Caki2 (cell line): ENCODE data around the gene ADAT3. TPM values are rescaled to one million over a fixed set of nuclear protein-coding genes. Genes with fewer than 3 reads are reported as not detected.

ENCODE experiments used
- DNase-seq: peaks from one replicate; pipeline ENCODE4 v3.0.0-alpha.2; 2015; ENCODE audit warnings: low read depth
- in situ Hi-C: cut with HindIII; loops from 2 replicates; pipeline ENCODE4 v1.10.0; 2016; ENCODE audit warnings: low sequenced_read_pairs, low pct_unique_long_range_greater_than_20kb, mixed read lengths
- total RNA-seq: library from RNA; depleted of rRNA; stranded (reverse); fragments of >200 nt; shearing (Covaris generic); gene quantifications from 2 replicates; pipeline ENCODE4 v1.2.3, GENCODE V29; 2014; ENCODE audit warnings: low replicate concordance

ADAT3 gene
- total RNA-seq, 1 experiment from 2014 or later, result 4.7 TPM

DNA sequence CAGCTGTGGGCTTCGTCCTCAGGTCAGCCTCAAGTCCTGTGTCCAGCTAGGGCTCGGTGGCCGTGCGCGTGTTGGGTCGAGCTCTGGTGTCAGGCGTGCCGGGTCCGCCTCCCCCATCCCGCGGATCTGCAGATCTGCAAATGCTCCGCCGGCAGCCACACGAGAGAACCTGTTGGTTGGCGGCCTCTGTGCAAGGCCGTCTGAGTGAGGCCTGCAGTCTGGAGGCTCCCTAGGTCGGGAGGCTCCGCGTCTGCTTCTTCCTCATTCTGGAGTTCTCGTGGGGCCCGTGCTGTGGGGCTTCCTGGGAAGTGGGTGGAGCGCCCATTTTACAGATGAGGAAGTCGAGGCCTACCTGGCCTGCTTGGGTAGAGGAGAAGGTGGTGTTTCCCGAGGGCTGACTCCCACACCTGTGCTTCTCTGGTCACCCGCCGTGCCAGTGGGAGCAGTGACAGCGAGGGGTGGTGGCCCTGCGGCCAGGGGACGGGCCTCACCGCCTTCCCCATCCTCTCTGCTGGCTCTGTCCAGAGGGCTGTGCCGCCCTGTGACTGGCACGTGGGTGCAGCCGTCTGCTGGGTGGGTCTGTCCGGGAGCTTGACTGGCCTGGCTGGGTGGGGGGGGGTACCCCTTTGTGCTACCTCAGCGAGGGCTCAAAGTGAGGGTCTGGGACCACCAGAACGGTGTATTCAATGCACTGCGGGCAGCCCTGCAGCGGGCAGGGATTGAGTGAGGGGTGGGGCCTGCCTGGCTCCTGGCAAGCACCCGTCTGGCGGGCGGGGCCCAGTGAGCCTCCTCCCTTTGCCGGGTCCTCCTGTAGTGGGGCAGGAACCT, 39.1 kb downstream of the ADAT3 start:
- in situ Hi-C loops, result no loop called here
- no peak for DNase-seq

DNA sequence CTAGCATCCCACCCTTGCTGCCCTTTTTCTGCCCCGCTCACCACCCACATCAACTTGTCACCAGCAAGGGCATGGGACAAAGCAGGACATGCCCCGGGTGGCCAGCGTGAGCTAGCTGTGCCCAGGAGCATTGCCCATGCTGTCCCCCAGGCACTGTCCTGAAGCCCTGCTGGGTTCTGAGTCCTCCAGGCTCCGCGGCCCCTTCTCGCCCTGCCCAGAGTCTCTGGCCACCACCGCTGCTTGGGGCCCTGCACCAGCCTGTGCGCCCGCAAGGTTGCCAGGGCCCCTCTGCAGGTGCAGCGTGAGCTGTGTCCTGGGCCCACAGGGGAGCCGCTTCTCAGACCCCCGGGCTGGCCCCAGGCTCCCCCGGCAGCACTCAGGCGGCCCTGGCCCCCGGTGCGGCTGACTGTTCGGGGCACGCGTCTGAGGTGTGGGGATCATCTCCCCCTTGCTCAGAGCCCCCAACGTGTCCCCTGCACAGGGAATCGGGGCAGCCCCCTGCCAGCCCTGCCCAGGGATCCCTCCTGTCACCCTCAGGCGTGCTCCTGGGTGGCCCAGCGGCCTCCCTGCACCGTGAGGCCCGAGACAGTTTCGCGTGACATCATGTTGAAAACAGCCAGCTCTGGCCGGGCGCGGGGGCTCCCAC, 39.8 kb downstream of the ADAT3 start:
- in situ Hi-C loops, result no loop called here
- no peak for DNase-seq

DNA sequence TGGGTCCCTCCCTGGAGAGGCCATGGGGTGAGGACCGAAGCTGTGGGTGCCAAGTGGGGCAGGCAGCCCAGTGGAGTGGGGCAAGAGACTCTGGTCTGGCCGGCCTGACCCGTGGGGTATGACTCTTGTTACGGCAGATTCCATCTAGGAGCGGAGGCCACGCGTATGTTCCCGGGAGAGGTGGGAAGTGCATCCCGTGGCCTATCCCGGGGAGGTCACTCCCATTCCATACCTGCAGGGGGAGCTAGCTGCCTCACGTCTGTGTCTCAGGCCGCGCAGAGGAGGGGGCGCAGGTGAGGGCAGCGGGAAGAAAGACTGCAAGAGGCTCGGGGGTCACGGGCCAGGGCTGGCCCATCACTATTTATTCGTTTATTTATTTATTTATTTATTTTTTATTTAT, 40.7 kb downstream of the ADAT3 start:
- in situ Hi-C loops, result no loop called here

DNA sequence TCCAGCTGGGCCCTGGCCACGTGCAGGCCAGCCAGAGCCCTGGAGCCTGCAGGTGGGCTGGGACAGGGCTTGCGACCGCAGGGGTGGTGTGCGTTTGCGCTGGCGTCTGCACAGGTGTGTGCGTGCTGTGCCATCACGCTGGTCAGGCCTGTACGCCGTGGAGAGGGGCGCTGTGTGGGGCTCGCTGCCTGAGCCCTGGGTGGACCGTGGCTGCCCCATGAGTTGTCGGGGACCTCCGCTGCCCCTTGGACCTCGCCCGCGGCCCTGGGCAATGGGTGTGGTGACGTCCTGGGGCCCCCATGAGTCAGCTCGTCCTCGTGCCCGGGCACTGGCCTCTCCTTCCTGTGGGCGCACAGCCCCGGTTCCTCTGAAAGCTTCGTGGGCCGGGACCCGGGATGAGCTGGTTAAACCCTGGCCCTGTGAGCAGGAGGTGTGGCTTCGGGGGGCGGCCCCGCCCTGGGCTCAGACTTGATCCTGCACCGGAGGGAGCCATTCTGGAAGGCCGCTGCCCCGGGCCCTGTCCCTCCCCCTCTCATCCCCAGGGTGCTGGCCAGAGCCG, 42.5 kb downstream of the ADAT3 start:
- no peak for DNase-seq
- in situ Hi-C loops, result no loop called here

More for the DNA sequence above, 40.7 kb downstream of the ADAT3 start:
- no peak for DNase-seq

DNA sequence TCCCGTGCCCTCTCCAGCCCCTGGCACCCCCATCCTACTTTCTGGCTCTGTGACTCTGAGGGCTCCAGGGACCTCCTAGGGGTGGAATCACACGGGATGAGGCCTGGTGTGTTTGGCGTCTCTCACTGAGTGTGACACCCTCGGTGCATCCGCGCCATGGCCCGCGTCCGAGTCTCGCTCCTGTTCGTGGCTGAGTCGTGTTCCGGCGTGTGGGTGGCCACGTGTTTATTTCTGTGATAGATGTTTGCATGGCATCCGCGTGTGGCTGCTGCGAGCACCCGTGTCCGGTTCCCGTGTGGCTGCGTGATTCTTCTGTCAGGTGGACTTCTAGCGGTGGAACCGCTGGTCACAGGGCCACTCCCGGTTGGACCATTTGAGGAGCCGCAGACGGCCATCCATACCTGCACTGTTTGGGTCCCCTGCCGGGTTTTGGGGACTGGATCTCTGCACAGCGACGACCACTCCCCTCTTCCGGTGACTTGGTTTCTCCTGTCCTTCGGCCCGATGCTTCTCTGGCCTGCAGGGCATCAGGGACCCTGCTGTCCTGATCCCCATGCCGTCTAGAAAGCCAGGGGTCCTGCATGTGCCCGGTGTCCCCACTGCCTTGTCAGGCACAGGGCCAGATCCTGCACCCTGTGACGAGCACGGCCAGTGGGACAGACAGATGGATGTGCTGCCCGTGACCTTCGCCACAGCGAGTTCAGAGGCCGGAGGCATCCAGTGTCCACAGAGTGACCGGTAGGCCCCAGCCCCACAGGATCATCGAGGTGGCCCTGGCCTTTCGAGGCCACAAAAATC, 44.3 kb downstream of the ADAT3 start:
- no peak for DNase-seq

DNA sequence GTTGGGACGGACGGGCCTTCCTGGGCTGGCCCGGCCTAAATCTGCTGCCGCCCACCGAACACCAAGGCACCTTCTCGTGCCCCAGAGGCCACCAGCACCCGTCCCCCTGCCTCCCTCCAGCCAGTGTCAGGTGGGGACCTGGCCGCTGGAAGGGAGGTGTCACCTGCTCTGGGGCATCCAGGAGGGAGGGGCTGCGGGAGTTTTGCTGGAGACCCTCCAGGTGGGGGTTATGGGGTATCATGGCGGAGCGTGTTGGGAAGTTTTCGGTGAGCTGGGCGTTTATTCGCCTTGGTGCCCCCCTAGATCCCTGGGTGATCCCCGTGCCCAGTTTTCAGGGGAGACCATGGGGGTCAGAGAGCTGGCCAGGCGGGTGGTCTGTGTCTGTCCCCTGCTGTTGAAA, 45.4 kb downstream of the ADAT3 start:
- DNase-seq, result no peak
- in situ Hi-C loops, result no loop called here

More for the DNA sequence above, 44.3 kb downstream of the ADAT3 start:
- in situ Hi-C loops, result no loop called here

DNA sequence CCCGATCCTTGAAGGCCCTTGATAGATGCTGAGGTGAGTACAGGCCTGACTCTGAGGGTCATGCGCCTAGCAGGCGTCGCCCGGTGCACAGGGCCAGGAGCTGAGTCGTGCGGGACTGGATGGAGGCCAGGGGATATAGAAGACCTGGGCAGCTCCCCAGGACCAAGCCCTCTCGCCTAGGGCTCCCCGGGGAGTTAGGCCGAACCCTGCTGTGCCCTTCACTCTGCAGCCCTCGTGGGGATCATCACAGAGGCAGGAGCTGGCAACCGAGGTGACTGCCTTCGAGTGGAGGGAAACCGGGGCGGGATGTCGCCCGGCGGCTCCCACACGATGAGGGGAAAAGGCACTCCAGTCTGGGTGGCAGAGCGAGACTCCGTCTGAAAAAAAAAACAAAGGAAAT, 47.4 kb downstream of the ADAT3 start:
- DNase-seq, result no peak
- in situ Hi-C loops, result no loop called here

DNA sequence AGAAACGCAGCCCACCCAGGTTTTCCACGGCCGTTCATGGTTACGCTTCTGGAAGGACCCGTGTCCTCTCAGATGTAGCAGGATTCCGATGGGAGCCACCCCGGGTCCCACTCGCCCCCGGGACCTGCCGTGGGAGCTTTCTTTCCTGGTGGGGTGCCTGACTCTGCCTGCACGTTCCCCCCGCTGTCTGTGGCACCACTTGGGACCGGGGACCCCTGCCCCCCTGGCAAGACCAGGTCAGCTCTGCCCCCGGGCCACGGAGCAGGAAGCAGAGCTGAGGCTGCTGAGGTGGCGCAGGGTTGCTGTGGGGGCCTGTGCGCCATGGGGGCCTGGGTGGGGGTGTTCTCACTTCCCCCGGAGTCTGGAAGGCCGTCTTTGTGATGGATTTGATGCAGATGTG, 47.8 kb downstream of the ADAT3 start:
- in situ Hi-C loops, result no loop called here
- DNase-seq, result no peak

DNA sequence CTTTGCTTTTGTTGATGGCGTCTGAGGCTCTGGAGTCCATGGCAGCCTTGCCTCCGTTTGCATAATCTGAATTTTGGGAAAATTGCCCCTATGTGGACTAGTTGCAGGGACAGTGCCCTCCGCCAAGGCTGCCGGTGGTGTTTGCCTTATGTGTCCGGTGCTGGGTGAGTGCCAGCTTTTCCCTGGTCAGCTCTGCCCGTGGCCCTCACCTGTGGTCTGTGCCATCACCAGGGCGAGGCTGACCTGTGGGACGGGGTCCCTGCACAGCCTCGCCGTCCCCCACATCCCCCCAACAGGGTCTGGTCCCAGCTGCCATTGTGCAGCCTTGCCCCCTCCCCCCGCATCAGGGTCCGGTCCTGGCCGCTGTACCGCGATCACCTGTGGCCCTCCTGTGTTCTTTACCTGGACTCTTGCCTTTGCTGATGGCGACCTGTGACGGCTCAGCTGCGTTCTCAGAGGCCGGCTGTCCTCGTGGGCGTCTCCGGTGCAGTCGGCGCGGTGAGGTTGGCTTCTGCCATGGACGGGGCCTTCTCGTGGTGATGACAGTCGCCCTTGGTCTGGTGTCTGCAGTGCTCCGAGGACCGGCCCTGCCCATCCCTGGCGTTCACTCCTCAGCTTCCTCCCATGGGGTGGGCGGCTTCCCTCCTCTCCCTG, 48.4 kb downstream of the ADAT3 start:
- in situ Hi-C loops, result no loop called here
- no peak for DNase-seq

DNA sequence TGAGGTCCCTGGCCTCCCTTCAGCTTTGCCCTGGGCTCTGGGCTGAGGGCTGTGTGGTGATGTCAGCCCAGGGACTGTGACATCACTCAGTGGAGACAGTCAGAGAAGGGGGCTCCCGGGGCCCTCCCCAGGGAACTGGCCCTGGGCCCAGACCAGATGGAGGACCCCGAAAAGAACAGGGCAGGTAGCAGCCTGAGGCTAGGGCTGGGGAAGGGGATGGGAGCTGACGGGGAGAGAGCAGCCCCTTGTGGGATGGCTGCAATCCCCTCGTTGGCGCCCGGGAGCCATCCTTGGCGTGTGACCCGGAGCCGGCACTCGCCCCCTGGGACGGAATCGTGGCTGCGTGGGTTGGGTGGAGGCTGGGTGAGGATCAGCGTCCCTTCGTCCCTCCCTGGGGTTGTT, 49.3 kb downstream of the ADAT3 start:
- in situ Hi-C loops, result no loop called here
- DNase-seq, result no peak

DNA sequence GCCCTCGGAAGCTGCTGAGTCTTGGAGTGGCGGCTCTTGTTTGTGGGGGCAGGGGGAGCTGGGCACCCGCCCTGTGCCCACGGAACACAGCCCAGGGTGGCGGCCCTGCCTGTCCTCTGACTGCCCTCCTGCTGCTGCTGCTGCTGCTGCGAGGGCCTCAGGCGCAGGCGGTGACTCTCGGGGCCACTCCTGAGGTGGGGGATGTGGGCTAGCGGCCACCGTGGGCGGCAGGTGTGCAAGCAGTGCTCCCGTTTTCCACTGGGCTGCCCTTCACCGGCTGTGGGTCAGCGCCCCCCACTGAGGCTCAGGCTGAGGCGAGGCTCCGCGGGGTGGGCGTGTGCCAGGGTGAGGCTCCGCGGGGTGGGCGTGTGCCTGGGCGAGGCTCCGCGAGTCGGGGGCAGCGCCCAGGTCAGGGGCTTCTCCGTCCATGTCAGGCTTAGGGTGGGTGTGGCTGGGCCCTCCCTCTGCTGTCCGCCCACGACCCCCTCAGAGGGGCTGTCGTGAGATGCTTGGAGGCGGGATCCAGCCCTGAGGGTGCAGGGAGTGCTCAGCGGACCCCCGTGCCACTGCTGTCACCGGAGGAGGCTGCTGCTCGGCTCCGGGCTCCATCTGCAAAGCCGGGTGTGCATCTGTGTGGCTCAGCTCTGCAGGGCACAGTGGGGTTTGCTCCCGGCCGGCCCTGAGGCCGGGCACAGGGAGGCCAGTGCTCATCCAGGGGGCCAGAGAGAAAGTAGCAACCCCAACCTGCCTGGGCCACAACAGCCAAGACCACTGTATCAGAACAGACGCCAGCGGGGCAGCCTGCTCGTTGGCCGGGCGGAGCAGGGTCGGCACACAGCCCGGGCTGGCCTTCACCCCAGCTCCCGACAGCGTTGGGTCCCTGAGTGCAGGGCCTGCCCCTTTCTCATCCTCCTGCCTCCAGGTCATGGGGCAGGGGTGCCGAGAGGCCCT, 50.2 kb downstream of the ADAT3 start:
- in situ Hi-C loops, result no loop called here

DNA sequence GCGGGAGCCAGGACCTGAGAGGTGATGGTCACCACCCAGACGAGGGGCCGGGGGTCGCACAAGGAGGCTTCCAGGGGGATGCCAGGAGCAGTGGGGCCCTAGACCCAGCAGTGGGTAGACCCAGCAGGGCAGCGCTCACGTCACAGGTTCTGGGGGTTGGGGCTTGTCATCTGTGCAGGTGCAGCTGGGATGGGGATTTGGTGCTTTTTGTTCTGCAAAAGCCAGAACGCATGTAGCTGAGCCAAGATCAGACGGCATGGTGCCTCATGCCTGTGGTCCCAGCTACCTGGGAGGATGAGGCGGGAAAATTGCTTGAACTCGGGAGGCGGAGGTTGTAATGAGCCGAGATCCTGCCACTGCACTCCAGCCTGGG, 50.9 kb downstream of the ADAT3 start:
- DNase-seq, result no peak
- in situ Hi-C loops, result no loop called here

More for the DNA sequence above, 50.2 kb downstream of the ADAT3 start:
- DNase-seq, result no peak

DNA sequence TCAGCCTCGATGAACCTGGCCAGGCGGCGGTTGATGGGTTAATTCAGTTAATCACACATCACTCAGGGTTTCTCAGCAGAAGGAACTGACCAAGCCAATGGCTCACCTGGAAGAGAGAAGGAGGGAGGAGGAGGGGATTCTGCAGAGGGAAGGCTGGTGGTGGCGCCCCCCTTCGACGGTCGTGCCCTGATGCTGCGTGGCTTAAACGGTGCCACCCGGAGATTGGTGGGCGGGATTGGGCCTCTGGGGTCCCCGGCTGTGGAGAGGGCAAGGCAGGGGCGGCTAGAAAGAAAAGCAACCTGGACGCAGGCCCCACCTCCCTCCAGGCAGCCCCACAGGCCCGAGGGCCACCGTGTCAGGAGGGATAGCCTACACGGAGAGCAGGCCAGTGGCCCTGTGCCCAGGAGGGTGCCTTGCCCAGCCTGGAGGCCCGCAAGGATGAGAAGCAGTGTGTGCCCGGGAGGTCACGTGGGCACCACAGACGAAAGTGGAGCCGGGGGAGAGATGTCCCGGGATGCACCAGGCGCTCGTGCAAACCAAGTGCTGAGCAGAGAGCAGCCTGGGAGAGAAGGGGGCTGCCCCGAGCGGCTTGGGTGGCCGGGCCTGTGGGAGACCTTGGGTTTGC, 51.8 kb downstream of the ADAT3 start:
- in situ Hi-C loops, result no loop called here
- DNase-seq, result no peak

DNA sequence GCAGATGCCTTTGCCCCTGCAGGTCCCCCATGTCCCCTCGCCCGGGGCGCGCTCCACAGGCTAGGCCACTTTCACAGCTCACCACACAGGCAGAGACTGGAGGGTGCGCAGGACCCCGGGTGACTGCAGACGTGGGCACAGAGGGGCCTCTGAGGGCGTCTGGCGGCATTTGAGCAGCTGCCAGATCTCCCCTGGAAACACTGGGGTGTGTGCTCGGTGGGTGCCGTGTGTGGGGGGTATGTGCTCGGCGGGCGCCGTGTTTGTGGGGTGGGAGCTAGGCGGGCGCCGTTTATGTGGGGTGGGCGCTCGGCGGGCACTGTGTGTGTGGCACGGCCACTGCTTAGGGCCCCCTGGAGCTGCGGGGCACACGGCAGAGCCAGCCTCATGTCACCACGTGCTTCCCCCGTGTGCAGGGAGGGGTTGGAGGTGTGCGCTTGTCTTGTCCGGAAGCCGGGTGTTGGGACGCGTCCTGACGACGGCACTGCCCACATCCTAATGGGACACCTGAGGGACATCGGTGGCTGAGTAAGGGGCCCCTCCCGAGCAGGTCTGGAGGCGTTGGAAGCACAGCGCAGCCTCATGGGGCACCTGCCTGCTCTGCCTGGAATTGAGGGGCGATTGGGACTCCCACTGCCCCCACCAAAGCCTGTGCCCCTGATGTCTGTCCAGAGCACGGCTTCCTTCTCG, 52.5 kb downstream of the ADAT3 start:
- no peak for DNase-seq

DNA sequence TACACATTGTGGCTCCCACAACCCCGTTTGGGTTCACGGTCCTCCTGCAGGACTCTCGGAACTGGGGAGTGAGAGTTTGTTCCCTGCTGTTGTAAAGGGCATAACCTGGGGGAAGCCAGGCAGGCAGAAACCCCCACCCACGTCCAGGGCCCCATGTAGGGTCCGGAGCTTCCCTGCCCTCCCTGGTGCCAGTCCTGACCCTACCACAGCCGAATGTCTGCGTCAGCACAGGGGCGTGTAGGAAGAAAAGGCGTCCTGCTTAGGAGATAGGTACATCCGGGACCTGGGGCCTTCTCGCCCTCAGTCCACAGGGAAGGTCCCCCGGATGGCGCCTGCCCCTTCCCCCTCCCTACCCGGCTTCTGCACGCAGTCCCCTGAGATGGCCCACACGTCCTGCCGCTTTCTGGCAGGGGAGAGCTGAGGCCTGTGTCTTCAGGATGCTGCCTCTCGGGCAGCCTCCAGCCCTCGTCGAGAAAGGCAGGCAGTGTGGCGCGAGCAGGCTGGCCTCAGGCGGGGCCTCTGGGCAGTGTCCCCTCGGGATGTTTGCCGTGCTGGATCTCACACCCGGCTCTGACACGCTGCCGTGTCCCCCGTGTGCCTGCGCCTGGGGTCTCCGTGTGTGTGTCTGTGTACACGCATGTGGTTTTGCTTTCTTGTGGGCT, 54.9 kb downstream of the ADAT3 start:
- no peak for DNase-seq

More for the DNA sequence above, 52.5 kb downstream of the ADAT3 start:
- in situ Hi-C loops, result no loop called here

More for the DNA sequence above, 54.9 kb downstream of the ADAT3 start:
- in situ Hi-C loops, result no loop called here
